ENCODE data around the gene DMD.
"Not testable (repeated sequence)": the region's sequence is repeated elsewhere in the genome, so short reads cannot be mapped to it uniquely, and the experiment has no call there.

DMD gene

GRCh38 chrX:32016195-32016594 is 1195.2 kb downstream of the DMD start:
- DNase-seq (ENCODE audit: low spot score), result no peak

- DNase-seq (ENCODE audit: low spot score), result no peak
Observed at GRCh38 chrX:32010948-32011347, 1200.4 kb downstream of the DMD start.

GRCh38 chrX:32010212-32010611 is 1201.1 kb downstream of the DMD start:
- no peak for DNase-seq (ENCODE audit: low spot score)

- DNase-seq (ENCODE audit: low spot score), result peak; percentile 4
Observed at GRCh38 chrX:31993637-31994036, 1217.7 kb downstream of the DMD start.

GRCh38 chrX:31988975-31989374 is 1222.4 kb downstream of the DMD start:
- no peak for DNase-seq (ENCODE audit: low spot score)

- no peak for DNase-seq (ENCODE audit: low spot score)
Observed at GRCh38 chrX:31981546-31982062, 1229.7 kb downstream of the DMD start.

GRCh38 chrX:31969714-31970113 is 1241.6 kb downstream of the DMD start:
- DNase-seq (ENCODE audit: low spot score), result no peak

- no peak for DNase-seq (ENCODE audit: low spot score)
Observed at GRCh38 chrX:31962256-31962655, 1249.1 kb downstream of the DMD start.

- DNase-seq (ENCODE audit: low spot score), result no peak
Observed at GRCh38 chrX:31934842-31935370, 1276.4 kb downstream of the DMD start.

GRCh38 chrX:31934015-31934414 is 1277.3 kb downstream of the DMD start:
- DNase-seq (ENCODE audit: low spot score), result no peak

GRCh38 chrX:31932769-31933168 is 1278.6 kb downstream of the DMD start:
- DNase-seq (ENCODE audit: low spot score), result no peak

- DNase-seq (ENCODE audit: low spot score), result not testable (repeated sequence)
Observed at GRCh38 chrX:31932320-31932719, 1279.0 kb downstream of the DMD start.

- DNase-seq (ENCODE audit: low spot score), result no peak
Observed at GRCh38 chrX:31931225-31931624, 1280.1 kb downstream of the DMD start.

- no peak for DNase-seq (ENCODE audit: low spot score)
Observed at GRCh38 chrX:31929366-31929765, 1282.0 kb downstream of the DMD start.

GRCh38 chrX:31921236-31921635 is 1290.1 kb downstream of the DMD start:
- no peak for DNase-seq (ENCODE audit: low spot score)

GRCh38 chrX:31909850-31910572 is 1301.3 kb downstream of the DMD start:
- no peak for DNase-seq (ENCODE audit: low spot score)

- no peak for DNase-seq (ENCODE audit: low spot score)
Observed at GRCh38 chrX:31894152-31894551, 1317.2 kb downstream of the DMD start.

- no peak for DNase-seq (ENCODE audit: low spot score)
Observed at GRCh38 chrX:31893525-31893924, 1317.8 kb downstream of the DMD start.

GRCh38 chrX:31889088-31889487 is 1322.3 kb downstream of the DMD start:
- no peak for DNase-seq (ENCODE audit: low spot score)

- DNase-seq (ENCODE audit: low spot score), result no peak
Observed at GRCh38 chrX:31884535-31884934, 1326.8 kb downstream of the DMD start.

- no peak for DNase-seq (ENCODE audit: low spot score)
Observed at GRCh38 chrX:31872007-31872406, 1339.3 kb downstream of the DMD start.

- DNase-seq (ENCODE audit: low spot score), result no peak
Observed at GRCh38 chrX:31870267-31870666, 1341.1 kb downstream of the DMD start.

- no peak for DNase-seq (ENCODE audit: low spot score)
Observed at GRCh38 chrX:31860686-31861085, 1350.7 kb downstream of the DMD start.

GRCh38 chrX:31858915-31859314 is 1352.4 kb downstream of the DMD start:
- DNase-seq (ENCODE audit: low spot score), result no peak

Measured in HuH-7.5 (cell line).